ENCODE measurements around the gene GET4.

DNA sequence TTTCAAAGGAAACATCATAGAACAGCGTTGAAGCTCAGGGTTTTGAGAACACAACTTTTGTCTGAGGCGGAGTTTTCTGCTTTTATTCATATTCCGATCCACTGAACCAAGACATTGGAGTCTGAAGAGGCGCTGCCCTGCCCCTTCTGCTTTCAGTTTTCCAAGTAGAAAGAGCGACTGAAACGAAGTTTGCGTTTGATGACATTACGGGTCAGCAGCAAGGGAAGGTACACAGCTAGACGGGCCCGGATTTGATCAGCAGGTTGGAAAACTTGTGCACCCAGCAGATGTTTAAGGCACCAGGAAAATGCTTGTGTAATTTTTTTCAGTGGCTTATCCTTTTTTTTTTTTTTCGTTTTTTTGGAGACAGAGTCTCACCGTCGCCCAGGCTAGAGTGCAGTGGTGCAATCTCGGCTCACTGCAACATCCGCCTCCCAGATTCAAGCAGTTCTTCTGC, 43.4 kb upstream of the GET4 start:
- TF ChIP-seq, protein P1, sequence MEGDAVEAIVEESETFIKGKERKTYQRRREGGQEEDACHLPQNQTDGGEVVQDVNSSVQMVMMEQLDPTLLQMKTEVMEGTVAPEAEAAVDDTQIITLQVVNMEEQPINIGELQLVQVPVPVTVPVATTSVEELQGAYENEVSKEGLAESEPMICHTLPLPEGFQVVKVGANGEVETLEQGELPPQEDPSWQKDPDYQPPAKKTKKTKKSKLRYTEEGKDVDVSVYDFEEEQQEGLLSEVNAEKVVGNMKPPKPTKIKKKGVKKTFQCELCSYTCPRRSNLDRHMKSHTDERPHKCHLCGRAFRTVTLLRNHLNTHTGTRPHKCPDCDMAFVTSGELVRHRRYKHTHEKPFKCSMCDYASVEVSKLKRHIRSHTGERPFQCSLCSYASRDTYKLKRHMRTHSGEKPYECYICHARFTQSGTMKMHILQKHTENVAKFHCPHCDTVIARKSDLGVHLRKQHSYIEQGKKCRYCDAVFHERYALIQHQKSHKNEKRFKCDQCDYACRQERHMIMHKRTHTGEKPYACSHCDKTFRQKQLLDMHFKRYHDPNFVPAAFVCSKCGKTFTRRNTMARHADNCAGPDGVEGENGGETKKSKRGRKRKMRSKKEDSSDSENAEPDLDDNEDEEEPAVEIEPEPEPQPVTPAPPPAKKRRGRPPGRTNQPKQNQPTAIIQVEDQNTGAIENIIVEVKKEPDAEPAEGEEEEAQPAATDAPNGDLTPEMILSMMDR (IDR thresholded peaks at IDR 0.05): no peak
- no peak for TF ChIP-seq POLR2A (IDR thresholded peaks at IDR 0.05)

Data from lower leg skin (tissue), 3 donors.